Fibroblast of lung (primary cell): Measurements from ENCODE around the gene CHMP2A.

Experiments used
- EZH2 ChIP-seq: IDR thresholded peaks from 2 replicates; pipeline ENCODE4 v1.5.1; 2012; ENCODE audit warnings: low read length, control low read depth, mild to moderate bottlenecking; ENCODE audit errors: missing control alignments
- TF ChIP-seq, protein P1 (sequence below), 2 donors: IDR thresholded peaks in 1 of 2; conservative IDR thresholded peaks in 1 of 2; 1 replicate in 1 of 2; 2 replicates in 1 of 2; pipeline ENCODE4 v1.5.1; 2011 to 2012; ENCODE audit warnings: low read length in 2 of 2, control low read depth in 1 of 2, inconsistent platforms in 1 of 2, low read depth in 1 of 2, mild to moderate bottlenecking in 1 of 2

DNA sequence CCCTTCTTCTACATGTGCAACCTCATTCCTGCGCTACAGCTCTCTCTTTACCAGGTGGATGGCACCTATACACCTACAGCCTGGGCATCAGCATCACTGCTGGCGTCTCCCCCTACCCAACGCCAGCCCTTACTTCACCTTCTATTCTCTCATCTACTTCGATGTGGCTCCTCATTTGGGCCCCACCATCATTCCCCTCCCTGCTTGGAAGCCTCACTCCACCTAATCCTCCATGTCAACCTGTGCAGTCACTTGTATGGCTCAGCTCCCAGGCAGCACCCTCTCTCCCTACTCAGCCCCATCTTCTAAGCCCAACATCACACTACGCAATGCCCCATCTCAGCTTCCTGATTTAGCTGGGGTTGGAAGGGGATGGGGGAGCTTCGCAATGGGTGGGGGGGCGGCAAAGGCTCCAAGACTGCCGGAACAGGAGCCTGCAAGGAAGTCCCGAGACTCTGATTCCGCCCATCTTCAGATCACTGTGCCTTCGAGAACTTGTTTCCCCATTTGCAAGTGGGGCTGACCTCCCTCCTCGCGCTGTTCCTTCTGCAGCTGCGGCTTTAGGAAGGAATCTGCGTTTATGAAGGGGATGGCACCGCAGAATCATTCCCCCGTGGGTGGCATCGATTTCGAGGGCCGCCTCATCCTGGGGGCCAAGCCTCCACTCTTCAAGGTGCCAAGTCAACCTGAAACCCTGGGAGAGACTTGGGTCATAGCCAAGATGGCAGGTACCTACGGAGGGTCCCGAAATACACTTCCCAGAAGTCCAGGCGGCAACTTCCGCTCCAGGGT lies 17.3 kb upstream of the CHMP2A start:
- TF ChIP-seq, protein P1, sequence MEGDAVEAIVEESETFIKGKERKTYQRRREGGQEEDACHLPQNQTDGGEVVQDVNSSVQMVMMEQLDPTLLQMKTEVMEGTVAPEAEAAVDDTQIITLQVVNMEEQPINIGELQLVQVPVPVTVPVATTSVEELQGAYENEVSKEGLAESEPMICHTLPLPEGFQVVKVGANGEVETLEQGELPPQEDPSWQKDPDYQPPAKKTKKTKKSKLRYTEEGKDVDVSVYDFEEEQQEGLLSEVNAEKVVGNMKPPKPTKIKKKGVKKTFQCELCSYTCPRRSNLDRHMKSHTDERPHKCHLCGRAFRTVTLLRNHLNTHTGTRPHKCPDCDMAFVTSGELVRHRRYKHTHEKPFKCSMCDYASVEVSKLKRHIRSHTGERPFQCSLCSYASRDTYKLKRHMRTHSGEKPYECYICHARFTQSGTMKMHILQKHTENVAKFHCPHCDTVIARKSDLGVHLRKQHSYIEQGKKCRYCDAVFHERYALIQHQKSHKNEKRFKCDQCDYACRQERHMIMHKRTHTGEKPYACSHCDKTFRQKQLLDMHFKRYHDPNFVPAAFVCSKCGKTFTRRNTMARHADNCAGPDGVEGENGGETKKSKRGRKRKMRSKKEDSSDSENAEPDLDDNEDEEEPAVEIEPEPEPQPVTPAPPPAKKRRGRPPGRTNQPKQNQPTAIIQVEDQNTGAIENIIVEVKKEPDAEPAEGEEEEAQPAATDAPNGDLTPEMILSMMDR (conservative IDR thresholded peaks at IDR 0.05 in 1 of 2, IDR thresholded peaks at IDR 0.05 in 1 of 2; ENCODE audit: low read depth in 1 of 2, low read length in 2 of 2) = no peak
- no peak for TF ChIP-seq EZH2
